AG10803 (cell line): ENCODE measurements around the gene TEAD2.
"Not testable (repeated sequence)": the region's sequence is repeated elsewhere in the genome, so short reads cannot be mapped to it uniquely, and the experiment has no call there.

Source experiments
- DNase-seq: peaks from one replicate; pipeline ENCODE4 v3.0.0; 2010; ENCODE audit warnings: low read depth
- H3K4me3 ChIP-seq: 2 replicates; pipeline ENCODE4 v1.5.1; 2011; ENCODE audit warnings: mild to moderate bottlenecking, low read length, control low read depth
- CTCF ChIP-seq: conservative IDR thresholded peaks from 2 replicates; pipeline ENCODE4 v1.5.1; 2011; ENCODE audit warnings: mild to moderate bottlenecking, low read length, control low read depth, inconsistent platforms

Gene TEAD2

GRCh38 chr19:49301165-49301865 lies 60.9 kb downstream of the TEAD2 start:
- DNase-seq, result peak; percentile 39
- no peak overlapping the region for H3K4me3 ChIP-seq
- TF ChIP-seq CTCF, result peak; percentile 80

GRCh38 chr19:49298653-49299052 lies 63.6 kb downstream of the TEAD2 start:
- not testable (repeated sequence) for H3K4me3 ChIP-seq, DNase-seq

- DNase-seq, result peak; percentile 14
- TF ChIP-seq CTCF, result no peak
- no peak overlapping the region for H3K4me3 ChIP-seq
These were observed 64.8 kb downstream of the TEAD2 start for GRCh38 chr19:49297403-49297802.

GRCh38 chr19:49295208-49295880 lies 66.9 kb downstream of the TEAD2 start:
- DNase-seq, result no peak
- H3K4me3 ChIP-seq, result no peak overlapping the region
- no peak for TF ChIP-seq CTCF

DNA sequence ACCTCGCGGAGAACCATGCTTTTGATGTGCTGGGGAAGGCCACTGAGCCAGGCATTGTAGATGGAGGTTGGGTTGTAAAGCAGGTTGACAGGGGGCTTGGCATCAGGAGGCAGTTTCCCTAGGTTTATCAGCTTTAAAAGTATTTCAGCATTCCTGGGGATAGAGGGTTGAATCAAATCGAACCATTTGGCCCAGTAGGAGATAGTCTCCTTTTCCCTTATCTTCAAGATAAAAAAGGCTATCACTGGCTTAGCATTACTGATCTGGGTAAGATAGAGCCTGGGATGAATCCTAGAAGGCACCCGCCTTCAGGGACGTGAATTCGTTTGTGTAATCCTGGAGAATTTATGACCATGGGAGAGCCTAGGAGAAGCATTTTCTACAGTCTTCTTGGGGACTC lies 67.8 kb downstream of the TEAD2 start:
- no peak overlapping the region for H3K4me3 ChIP-seq
- no peak for TF ChIP-seq CTCF
- no peak for DNase-seq
